ENCODE data around the gene TTN.

DNA sequence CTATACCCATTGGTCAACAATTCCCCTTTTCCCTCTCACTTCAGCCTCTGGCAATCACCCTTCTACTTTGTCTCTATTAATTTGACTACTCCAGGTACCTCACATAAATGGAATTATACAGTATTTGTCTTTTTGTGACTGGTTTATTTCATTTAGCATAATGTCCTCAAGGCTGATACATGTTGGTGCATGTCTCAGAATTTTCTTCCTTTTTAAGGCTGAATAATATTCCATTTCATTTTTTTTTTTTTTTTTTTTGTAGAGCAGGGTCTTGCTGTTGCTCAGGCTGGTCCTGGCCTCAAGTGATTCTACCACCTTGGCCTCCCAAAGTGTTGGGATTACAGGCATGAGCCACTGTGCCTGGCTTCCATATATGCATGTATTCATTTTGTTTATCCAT is 330.7 kb downstream of the TTN start:
- TF ChIP-seq POLR2AphosphoS5 (IDR thresholded peaks at IDR 0.05; ENCODE audit: low read depth, low read length) (no peak), SIN3A (IDR thresholded peaks at IDR 0.05; ENCODE audit: borderline replicate concordance, insufficient read depth, low read depth, low read length) (no peak)
- TF ChIP-seq, protein P1, sequence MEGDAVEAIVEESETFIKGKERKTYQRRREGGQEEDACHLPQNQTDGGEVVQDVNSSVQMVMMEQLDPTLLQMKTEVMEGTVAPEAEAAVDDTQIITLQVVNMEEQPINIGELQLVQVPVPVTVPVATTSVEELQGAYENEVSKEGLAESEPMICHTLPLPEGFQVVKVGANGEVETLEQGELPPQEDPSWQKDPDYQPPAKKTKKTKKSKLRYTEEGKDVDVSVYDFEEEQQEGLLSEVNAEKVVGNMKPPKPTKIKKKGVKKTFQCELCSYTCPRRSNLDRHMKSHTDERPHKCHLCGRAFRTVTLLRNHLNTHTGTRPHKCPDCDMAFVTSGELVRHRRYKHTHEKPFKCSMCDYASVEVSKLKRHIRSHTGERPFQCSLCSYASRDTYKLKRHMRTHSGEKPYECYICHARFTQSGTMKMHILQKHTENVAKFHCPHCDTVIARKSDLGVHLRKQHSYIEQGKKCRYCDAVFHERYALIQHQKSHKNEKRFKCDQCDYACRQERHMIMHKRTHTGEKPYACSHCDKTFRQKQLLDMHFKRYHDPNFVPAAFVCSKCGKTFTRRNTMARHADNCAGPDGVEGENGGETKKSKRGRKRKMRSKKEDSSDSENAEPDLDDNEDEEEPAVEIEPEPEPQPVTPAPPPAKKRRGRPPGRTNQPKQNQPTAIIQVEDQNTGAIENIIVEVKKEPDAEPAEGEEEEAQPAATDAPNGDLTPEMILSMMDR (IDR thresholded peaks at IDR 0.05): no peak
- TF ChIP-seq, protein P2, sequence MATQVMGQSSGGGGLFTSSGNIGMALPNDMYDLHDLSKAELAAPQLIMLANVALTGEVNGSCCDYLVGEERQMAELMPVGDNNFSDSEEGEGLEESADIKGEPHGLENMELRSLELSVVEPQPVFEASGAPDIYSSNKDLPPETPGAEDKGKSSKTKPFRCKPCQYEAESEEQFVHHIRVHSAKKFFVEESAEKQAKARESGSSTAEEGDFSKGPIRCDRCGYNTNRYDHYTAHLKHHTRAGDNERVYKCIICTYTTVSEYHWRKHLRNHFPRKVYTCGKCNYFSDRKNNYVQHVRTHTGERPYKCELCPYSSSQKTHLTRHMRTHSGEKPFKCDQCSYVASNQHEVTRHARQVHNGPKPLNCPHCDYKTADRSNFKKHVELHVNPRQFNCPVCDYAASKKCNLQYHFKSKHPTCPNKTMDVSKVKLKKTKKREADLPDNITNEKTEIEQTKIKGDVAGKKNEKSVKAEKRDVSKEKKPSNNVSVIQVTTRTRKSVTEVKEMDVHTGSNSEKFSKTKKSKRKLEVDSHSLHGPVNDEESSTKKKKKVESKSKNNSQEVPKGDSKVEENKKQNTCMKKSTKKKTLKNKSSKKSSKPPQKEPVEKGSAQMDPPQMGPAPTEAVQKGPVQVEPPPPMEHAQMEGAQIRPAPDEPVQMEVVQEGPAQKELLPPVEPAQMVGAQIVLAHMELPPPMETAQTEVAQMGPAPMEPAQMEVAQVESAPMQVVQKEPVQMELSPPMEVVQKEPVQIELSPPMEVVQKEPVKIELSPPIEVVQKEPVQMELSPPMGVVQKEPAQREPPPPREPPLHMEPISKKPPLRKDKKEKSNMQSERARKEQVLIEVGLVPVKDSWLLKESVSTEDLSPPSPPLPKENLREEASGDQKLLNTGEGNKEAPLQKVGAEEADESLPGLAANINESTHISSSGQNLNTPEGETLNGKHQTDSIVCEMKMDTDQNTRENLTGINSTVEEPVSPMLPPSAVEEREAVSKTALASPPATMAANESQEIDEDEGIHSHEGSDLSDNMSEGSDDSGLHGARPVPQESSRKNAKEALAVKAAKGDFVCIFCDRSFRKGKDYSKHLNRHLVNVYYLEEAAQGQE (IDR thresholded peaks at IDR 0.05; ENCODE audit: insufficient read depth in 1 of 2, low read depth in 2 of 2, low read length in 1 of 2): no peak

Data from Panc1 (cell line).